HUES48 (cell line): ENCODE results near the gene AGXT.

Experiments
- H3K27ac ChIP-seq: one replicate; pipeline ENCODE4 v1.7.0; 2013; ENCODE audit warnings: low read depth, low read length, inconsistent platforms
- H3K27me3 ChIP-seq: 2 replicates; pipeline ENCODE4 v1.6.1; 2013; ENCODE audit warnings: mild to moderate bottlenecking, low read length; ENCODE audit not compliant: control insufficient read depth, insufficient read depth
- H3K36me3 ChIP-seq: 2 replicates; pipeline ENCODE4 v1.6.1; 2013; ENCODE audit warnings: low read length; ENCODE audit not compliant: control insufficient read depth, insufficient read depth
- H3K4me1 ChIP-seq: 2 replicates; pipeline ENCODE4 v1.6.1; 2013; ENCODE audit warnings: mild to moderate bottlenecking, low read length; ENCODE audit not compliant: control insufficient read depth, insufficient read depth
- H3K4me3 ChIP-seq: 2 replicates; pipeline ENCODE4 v1.5.1; 2013; ENCODE audit warnings: mild to moderate bottlenecking, low read depth, low read length
- H3K9ac ChIP-seq: 2 replicates; pipeline ENCODE4 v1.6.1; 2013; ENCODE audit warnings: mild to moderate bottlenecking, low read depth, low read length, moderate library complexity
- H3K9me3 ChIP-seq: 2 replicates; pipeline ENCODE4 v1.6.1; 2013; ENCODE audit warnings: low read length; ENCODE audit not compliant: control insufficient read depth, insufficient read depth

The AGXT gene

GRCh38 chr2:240879105-240879504 lies 10.5 kb downstream of the AGXT start:
- H3K27ac ChIP-seq = no peak overlapping the region
- no peak overlapping the region for H3K4me3 ChIP-seq
- H3K36me3 ChIP-seq = no peaks in the 10 kb centered on the region
- no peaks in the 10 kb centered on the region for H3K9me3 ChIP-seq
- H3K27me3 ChIP-seq = no peaks in the 10 kb centered on the region
- no peak overlapping the region for H3K9ac ChIP-seq
- H3K4me1 ChIP-seq = no peaks in the 10 kb centered on the region

DNA sequence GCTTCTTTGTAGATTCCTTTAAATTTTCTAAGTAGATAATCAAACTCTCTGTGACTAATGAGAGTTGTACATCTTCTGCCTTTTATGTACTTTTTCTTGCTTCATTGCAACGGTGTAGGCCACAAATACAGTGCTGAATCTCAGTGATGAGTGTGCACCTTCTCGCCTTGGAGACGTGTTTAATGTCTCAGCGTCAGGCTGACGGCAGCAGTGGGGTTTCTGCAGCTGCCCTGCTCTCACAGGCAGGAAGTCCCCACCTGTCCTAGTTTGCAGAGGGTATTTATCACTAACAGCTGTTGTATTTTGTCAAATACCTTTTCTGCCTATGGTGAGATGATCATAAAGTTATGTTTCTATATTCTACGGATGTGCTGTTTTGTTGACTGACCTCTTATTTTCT lies 13.3 kb downstream of the AGXT start:
- H3K9ac ChIP-seq = no peak overlapping the region
- no peaks in the 10 kb centered on the region for H3K9me3 ChIP-seq
- H3K4me3 ChIP-seq = no peak overlapping the region
- no peaks in the 10 kb centered on the region for H3K4me1 ChIP-seq
- no peak overlapping the region for H3K27ac ChIP-seq
- H3K36me3 ChIP-seq = no peaks in the 10 kb centered on the region
- no peaks in the 10 kb centered on the region for H3K27me3 ChIP-seq

DNA sequence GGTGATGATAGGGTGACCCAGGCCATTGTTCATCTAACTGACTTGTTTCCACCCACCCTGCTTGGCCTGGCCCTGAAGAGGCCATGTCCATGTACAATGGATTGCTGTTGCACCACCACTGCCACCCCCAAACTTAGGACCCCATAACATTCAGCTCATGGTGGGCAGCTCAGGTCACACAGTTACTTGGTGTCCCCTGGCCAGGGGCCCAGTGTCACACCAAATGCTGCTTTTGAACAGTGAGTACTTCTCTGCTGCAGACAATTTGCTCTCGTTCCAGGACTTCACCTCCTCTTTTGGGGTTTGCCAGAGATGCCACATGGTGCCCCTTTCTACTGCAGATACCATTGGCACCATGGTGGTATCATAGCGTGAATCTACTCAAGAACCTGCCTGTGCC lies 15.6 kb downstream of the AGXT start:
- Histone ChIP-seq H3K9me3 (no peaks in the 10 kb centered on the region), H3K4me3 (no peak overlapping the region)

GRCh38 chr2:240884745-240885144 lies 16.1 kb downstream of the AGXT start:
- Histone ChIP-seq H3K9ac (no peak overlapping the region), H3K27ac (no peak overlapping the region), H3K4me3 (no peak overlapping the region), H3K27me3 (no peaks in the 10 kb centered on the region), H3K9me3 (no peaks in the 10 kb centered on the region), H3K4me1 (no peaks in the 10 kb centered on the region), H3K36me3 (no peaks in the 10 kb centered on the region)

More for the DNA sequence above, 15.6 kb downstream of the AGXT start:
- Histone ChIP-seq H3K27me3 (no peaks in the 10 kb centered on the region), H3K36me3 (no peaks in the 10 kb centered on the region), H3K9ac (no peak overlapping the region), H3K4me1 (no peaks in the 10 kb centered on the region), H3K27ac (no peak overlapping the region)

DNA sequence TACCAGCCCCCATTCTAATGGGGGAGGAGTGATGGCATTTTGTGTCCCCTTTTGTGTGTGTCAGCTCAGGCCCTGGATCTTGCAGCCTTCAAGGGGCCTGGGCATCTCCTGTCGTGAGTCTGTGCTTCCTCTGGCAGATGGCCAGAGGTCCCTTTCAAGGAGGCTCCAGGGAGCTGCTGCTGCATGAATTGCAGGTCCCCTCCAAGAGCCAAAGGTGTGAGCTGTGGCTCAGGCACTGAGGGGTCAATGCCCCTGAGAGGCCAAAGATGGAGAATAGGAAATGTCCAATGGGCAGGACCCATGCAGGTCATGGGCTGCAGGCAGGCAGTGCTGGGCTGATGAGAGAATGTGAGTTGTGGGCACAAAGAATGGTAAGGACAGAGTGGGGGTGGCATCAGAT lies 16.9 kb downstream of the AGXT start:
- Histone ChIP-seq H3K36me3 (no peaks in the 10 kb centered on the region), H3K4me3 (no peak overlapping the region), H3K27me3 (no peaks in the 10 kb centered on the region), H3K9ac (no peak overlapping the region), H3K27ac (no peak overlapping the region), H3K9me3 (no peaks in the 10 kb centered on the region), H3K4me1 (no peaks in the 10 kb centered on the region)

DNA sequence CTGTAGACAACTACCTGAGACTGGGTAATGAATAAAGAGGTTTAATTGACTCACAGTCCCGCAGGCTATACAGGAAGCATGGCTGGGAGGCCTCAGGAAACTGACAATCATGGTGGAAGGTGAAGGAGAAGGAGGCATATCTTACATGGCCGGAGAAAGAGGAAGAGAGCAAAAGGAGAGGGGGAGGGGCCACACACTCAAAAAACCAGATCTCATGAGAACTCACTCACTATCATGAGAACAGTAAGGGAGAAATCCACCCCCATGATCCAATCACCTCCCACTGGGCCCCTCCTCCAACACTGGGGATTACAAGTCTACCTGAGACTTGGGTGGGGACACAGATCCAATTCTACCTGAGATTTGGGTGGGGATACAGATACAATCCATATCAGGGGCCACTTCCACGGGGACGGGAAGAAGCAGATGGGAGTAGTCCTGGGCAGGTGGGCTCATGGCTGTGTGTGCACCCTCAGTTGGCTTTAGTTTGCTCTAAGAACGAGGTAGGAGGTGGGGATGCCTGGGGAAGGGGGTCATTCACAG lies 17.5 kb downstream of the AGXT start:
- no peak overlapping the region for H3K4me3 ChIP-seq
- H3K27me3 ChIP-seq = no peaks in the 10 kb centered on the region
- no peaks in the 10 kb centered on the region for H3K4me1 ChIP-seq
- H3K27ac ChIP-seq = no peak overlapping the region
- no peaks in the 10 kb centered on the region for H3K36me3 ChIP-seq
- no peaks in the 10 kb centered on the region for H3K9me3 ChIP-seq
- H3K9ac ChIP-seq = no peak overlapping the region

DNA sequence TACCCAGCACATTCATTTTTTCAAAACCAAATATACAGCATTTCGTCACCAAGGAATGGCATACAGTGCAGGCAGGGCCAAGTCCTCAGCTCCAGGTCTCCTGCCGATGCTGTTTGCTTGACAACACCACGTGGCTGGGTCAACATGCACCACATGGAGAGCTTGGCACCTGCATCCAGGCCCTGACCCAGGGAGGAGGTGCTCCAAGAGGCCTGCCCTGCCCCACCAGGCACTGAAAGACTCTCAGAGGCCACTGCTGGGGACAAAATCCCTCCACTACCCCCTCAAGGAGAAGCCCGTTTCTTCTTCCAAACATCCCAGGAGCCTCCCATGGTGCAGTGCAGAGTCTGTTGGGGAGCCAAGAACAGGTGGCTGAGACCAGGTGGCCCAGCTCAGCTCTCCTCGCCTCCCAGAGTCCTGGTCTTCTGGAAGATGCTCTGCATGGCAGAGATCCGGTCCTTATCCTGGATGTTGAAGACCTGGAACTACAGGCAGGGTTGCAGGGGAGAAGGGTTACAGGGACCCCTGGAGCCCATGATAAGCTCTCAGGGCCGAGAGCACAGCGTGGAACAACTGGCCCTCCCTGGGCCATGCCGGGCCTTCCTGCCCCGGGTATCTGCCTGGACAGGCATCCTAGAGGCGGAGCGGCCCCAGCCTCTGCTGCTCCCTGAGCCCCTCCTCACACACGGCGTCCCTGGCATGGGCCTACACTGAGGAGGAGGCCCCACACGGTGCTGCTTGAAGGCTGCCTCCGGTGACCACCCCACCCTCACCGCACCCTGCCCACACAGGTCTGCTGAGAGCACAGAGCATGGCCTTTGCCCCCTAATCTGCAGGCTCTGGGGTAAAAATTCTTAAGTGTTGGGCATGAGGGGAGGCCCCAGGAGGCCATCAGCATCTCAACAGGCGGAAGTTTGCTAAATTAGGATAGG lies 18.3 kb downstream of the AGXT start:
- no peak overlapping the region for H3K4me3 ChIP-seq

DNA sequence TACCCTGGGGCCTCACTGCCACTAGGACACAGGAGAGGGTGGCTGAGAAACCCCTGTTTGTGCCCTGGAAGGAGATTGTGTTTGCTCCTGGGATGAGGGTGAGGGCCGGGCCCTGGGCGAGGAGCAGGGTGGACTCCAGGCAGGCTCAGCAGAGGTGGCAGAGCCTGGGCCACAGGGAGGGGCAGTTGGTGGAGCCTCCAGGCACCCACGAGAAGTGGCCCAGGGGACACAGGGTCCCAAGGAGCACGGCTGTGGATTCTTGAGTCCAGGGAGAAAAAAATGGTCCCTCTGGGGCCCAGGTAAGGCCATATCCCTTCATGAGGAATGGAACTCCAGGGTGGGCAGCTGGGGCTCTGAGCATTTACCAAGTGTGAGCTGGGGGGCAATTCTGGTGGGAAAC lies 19.0 kb downstream of the AGXT start:
- no peaks in the 10 kb centered on the region for H3K9me3 ChIP-seq
- no peak overlapping the region for H3K27ac ChIP-seq
- no peak overlapping the region for H3K4me3 ChIP-seq
- no peaks in the 10 kb centered on the region for H3K36me3 ChIP-seq
- no peaks in the 10 kb centered on the region for H3K4me1 ChIP-seq
- H3K27me3 ChIP-seq = no peaks in the 10 kb centered on the region
- no peak overlapping the region for H3K9ac ChIP-seq

More for the DNA sequence above, 18.3 kb downstream of the AGXT start:
- Histone ChIP-seq H3K27ac (no peak overlapping the region), H3K4me1 (no peaks in the 10 kb centered on the region), H3K36me3 (no peaks in the 10 kb centered on the region), H3K27me3 (no peaks in the 10 kb centered on the region), H3K9me3 (no peaks in the 10 kb centered on the region), H3K9ac (no peak overlapping the region)

DNA sequence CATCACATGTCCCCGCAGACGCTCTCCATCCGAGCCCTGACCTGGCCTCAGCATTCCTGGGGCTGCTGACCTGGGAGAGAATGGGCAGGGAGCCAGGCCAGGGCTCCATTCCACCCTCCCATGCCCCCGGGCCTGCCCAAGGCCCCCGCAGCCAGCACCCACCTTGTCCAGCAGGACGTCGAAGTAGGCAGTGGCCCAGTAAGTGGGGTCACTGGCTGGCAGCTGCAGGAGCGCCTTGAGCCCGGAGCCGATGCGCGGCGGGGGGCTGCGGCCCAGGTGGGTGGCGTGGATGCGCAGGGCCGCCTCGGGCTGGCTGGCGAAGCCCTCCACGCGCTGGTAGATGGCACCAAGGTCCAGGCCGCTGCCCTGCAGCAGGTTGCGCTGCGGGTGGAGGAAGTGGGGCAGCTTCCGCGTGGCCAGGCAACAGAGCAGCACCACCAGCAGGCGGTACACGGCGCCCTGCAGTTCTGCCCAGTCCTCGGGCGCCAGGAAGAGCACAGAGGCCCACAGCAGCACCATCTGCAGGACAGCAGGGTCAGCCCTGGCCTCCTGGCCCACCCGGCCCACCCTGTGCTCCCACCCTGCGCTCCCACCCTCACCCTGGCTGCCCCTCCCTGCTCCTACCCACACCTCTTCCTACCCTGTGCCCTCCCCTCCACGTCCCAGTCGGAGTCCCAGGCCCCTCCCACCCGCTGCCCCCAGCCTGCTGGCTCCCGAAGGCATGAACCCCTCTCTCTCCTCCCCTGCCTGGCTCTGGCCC lies 19.7 kb downstream of the AGXT start:
- Histone ChIP-seq H3K9ac (no peak overlapping the region), H3K4me1 (no peaks in the 10 kb centered on the region), H3K27me3 (no peaks in the 10 kb centered on the region), H3K4me3 (no peak overlapping the region), H3K9me3 (no peaks in the 10 kb centered on the region), H3K36me3 (no peaks in the 10 kb centered on the region), H3K27ac (no peak overlapping the region)

- Histone ChIP-seq H3K9ac (no peak overlapping the region), H3K4me3 (no peak overlapping the region), H3K27me3 (no peaks in the 10 kb centered on the region), H3K9me3 (no peaks in the 10 kb centered on the region), H3K27ac (no peak overlapping the region), H3K36me3 (no peaks in the 10 kb centered on the region), H3K4me1 (no peaks in the 10 kb centered on the region)
Observed at GRCh38 chr2:240888890-240889573, 20.4 kb downstream of the AGXT start.
